Upper lobe of left lung (tissue), 4 donors: ENCODE measurements around the gene EEF2K.

ENCODE experiments used
- CTCF ChIP-seq, 6 experiments: fragments of 450-650 bp in 4 of 6; fragments of 200-600 bp in 2 of 6; sonication (generic) in 2 of 6; IDR thresholded peaks; one replicate each; pipeline ENCODE4 v1.5.1; 2016 to 2019; ENCODE audit warnings: antibody characterized with exemption in 6 of 6
- POLR2A ChIP-seq, 4 donors: fragments of 450-650 bp; IDR thresholded peaks; one replicate each; pipeline ENCODE4 v1.5.1; 2016 to 2017; ENCODE audit warnings: antibody characterized with exemption in 4 of 4, mild to moderate bottlenecking in 2 of 4

DNA sequence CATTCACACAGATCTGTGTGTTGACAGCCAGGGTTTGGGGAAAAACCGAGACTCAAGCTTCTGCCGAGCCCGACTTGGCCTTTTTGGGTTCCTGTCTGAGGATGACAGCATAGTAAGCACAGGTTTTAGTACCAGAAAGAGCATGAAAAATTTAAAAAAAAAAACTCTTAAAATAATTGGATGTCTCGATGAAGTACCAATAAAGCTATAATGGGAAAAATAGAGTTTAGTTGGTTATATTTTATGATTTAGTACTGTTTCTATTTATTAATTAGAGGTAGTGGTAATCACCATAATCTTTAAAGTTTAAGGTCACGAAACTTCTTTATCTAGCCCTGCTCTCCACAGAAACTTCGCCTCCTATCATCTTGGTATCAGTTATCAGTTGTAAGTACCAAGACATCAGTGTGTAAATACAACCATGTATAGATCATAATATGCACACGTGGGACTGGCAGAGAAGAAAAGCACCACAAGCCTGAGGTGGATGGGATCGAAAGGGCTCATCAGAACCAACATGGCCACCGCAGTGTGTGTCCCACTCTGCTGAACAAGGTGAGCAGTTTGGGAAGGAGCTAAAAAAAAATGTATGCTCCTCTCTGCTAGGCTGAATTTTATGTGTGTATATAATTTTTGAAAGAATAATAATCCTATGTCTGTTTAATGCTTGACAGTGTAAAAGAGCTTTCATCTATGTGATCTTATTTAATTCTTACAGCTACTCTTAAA, 14.4 kb upstream of the EEF2K start:
- TF ChIP-seq POLR2A (IDR thresholded peaks at IDR 0.05): no peak
- no peak for TF ChIP-seq CTCF (IDR thresholded peaks at IDR 0.05)
